Small intestine (tissue), 7 donors: Measurements from ENCODE around the gene SEPTIN3. TPM values are rescaled to one million over a fixed set of nuclear protein-coding genes. Genes with fewer than 3 reads are reported as not detected.
A peak's percentile ranks its signal among the peaks of the same experiment; 100 is the strongest.

ENCODE experiments used
- DNase-seq, 2 donors: peaks; one replicate each; pipeline versions ENCODE4 v3.0.0 to v3.0.0-alpha.2; 2013
- FAIRE-seq: peaks from 2 replicates; lab custom pipeline; 2012; peaks lifted over from hg19 to GRCh38; lab: Jason Lieb, UNC
- H3K27ac ChIP-seq, 3 donors: one replicate each; pipeline ENCODE4 v1.5.1; 2013; ENCODE audit warnings: low read length in 2 of 3, mild to moderate bottlenecking in 2 of 3, control low read depth in 1 of 3, inconsistent platforms in 1 of 3, low read depth in 1 of 3, moderate library complexity in 1 of 3
- H3K27me3 ChIP-seq, 3 donors: one replicate each; pipeline ENCODE4 v1.6.1; 2013; ENCODE audit warnings: low read length in 3 of 3, inconsistent platforms in 1 of 3; ENCODE audit not compliant: control insufficient read depth in 3 of 3, insufficient read depth in 3 of 3
- H3K36me3 ChIP-seq, 3 donors: one replicate each; pipeline ENCODE4 v1.6.1; 2013; ENCODE audit warnings: low read length in 3 of 3, inconsistent platforms in 1 of 3, low read depth in 1 of 3, mild to moderate bottlenecking in 1 of 3, moderate library complexity in 1 of 3; ENCODE audit not compliant: control insufficient read depth in 3 of 3, insufficient read depth in 2 of 3
- H3K4me1 ChIP-seq, 3 donors: one replicate each; pipeline ENCODE4 v1.6.1; 2013; ENCODE audit warnings: low read length in 2 of 3, inconsistent platforms in 1 of 3, low read depth in 1 of 3, mild to moderate bottlenecking in 1 of 3, moderate library complexity in 1 of 3; ENCODE audit not compliant: control insufficient read depth in 3 of 3, insufficient read depth in 2 of 3
- H3K4me3 ChIP-seq, 3 donors: one replicate each; pipeline ENCODE4 v1.5.1; 2013; ENCODE audit warnings: low read length in 3 of 3, control low read depth in 1 of 3, inconsistent platforms in 1 of 3, low read depth in 1 of 3, mild to moderate bottlenecking in 1 of 3, moderate library complexity in 1 of 3
- H3K9me3 ChIP-seq, 2 donors: one replicate each; pipeline ENCODE4 v1.6.1; 2013; ENCODE audit warnings: low read depth in 1 of 2, low read length in 1 of 2; ENCODE audit not compliant: control insufficient read depth in 2 of 2, insufficient read depth in 1 of 2
- WGBS, 3 donors: extraction: QIAGEN DNeasy Blood & Tissue Kit; methylation state at CpG; one replicate each; pipeline ENCODE4 v1.1.7; 2013; 5-methylcytosine and 5-hydroxymethylcytosine counted together
- polyA plus RNA-seq, 4 donors: library from polyadenylated mRNA; stranded (reverse) in 3 of 4; unstranded in 1 of 4; fragments of 200-250 nt in 3 of 4; fragments of 120-200 nt in 1 of 4; gene quantifications; one replicate each; pipeline versions ENCODE4 v1.2.1 to v1.2.3, GENCODE V29; 2013
- donor health status: healthy with polysubstance abuse.
- donor health status: control.
- donor health status: control.
- donor health status: Bipolar disorder and iron deficiency.
- donor health status: healthy.

SEPTIN3 gene
- polyA plus RNA-seq, 4 donors: 0.49 to 1.2 (median 0.81) TPM; not detected in 1

DNA sequence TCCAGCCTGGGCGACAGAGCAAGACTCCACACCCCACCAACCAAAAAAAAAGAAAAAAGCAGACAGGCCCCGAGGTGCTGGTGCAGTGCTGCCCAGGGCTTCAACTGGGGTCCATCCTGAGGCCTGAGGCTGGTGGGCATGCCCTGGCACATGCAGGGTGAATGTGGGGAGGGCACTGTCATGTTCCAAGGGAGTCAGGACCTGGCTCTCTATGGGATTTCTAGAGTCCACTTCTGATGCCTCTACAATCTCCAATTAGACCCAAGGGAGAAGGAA lies 32.4 kb upstream of the SEPTIN3 start:
- FAIRE-seq (no peak), DNase-seq (no peak)
- Histone ChIP-seq H3K9me3 (peaks cover 0 to 4% of the 10 kb centered on the region in 2 donors), H3K27ac (peak overlapping the region in 1 of 3 donors; percentile 16), H3K4me3 (no peak overlapping the region), H3K4me1 (peaks cover 0 to 4% (median 0%) of the 10 kb centered on the region in 3 donors), H3K27me3 (no peaks in the 10 kb centered on the region), H3K36me3 (peaks cover 0 to 55% (median 0%) of the 10 kb centered on the region in 3 donors)
- WGBS, 3 donors: 88 to 92% (median 91%) methylated on average over 2 of the region's 2 CpGs

DNA sequence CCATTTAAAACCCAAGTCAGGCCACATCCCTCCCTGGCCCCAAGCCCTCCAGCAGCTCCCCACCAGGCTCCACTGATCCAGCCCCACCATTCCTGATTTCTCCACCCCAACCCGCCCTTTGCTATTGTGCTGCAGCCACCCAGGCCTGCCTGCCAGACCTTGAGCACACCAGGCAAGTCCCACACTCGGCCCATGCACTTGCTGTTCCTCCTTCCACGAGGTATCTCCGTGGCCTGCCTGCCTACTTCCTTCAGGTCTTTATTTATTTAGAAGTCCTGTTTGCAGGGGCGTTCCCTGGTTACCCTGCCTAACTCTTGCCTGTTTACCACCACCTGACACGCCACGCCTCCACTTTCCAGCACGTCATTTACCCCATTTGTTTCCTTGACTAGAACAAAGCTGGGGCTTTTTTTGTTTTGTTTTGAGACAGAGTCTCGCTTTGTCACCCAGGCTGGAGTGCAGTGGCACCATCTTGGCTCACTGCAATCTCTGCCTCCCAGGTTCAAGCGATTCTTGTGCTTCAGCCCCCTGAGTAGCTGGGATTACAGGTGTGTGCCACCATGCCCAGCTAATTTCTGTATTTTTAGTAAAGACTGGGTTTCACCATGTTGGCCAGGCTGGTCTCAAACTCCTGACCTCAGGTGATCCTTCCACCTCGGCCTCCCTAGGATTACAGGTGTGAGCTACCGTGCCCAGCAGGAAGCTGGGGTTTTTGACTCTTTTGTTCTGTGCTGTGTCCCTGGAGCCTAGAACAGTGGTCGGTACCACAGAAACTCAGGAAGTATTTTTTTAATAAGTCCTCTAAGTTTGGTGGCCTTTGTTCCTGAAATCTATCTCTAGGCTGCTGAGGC lies 29.0 kb upstream of the SEPTIN3 start:
- DNase-seq: peak in 1 of 2 donors; percentile 80
- peaks cover 0 to 56% (median 0%) of the 10 kb centered on the region in 3 donors for H3K36me3 ChIP-seq
- no peak overlapping the region for H3K4me3 ChIP-seq
- H3K4me1 ChIP-seq: peaks cover 0 to 4% (median 0%) of the 10 kb centered on the region in 3 donors
- H3K27me3 ChIP-seq: no peaks in the 10 kb centered on the region
- peaks cover 0 to 4% of the 10 kb centered on the region in 2 donors for H3K9me3 ChIP-seq
- WGBS, 3 donors: 59 to 70% (median 62%) methylated on average over 13 of the region's 13 CpGs
- H3K27ac ChIP-seq: peak overlapping the region; percentile 42 to 90 (median 63)
- no peak for FAIRE-seq

DNA sequence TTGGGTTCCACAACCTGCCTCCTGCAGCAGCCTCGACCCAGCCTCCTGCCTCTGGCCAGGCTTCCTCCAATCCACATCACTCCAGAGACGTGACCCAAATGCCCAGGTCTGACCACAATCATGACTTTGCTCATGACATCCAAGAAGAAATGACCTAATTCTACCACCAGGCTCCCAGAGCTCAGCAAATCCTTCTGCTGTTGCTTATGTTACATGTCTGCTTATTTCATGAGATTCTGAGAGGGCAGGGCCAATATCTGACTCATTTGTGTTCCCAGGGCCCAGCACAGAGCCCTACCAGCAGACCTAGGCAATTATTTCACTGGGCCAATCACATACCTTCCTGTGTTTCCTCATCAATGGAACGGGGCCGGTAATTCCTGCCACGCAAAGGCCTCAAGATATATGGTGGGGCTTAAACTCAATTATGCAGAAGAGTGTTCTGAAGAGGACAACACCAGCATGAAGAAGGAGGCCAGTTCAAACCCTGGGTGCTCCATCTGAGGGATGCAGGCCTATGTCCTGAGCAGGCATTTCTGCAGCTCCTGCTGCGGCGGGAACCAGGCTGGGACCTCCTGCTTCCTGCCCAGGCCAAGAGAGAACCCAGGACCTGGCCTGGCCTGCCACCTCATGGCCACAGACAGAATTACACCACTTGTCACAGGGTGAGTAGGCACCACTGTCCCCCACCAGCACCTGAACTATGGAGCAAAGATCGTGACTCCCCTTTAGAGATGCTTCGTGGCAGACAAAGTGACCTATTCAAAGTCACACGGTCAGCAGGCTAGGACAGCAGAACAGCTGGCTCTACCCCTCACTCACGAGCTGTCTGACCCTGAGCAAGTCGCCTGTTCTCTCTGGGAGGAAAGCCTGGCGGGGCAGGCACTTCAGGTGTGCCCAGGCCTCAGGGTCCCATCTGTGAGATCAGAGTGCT lies 28.1 kb upstream of the SEPTIN3 start:
- no peak overlapping the region for H3K4me3 ChIP-seq
- no peaks in the 10 kb centered on the region for H3K27me3 ChIP-seq
- H3K4me1 ChIP-seq: peaks cover 0 to 10% (median 0%) of the 10 kb centered on the region in 3 donors
- FAIRE-seq (no peak), DNase-seq (peak; percentile 82 to 86)
- H3K9me3 ChIP-seq: peaks cover 0 to 4% of the 10 kb centered on the region in 2 donors
- H3K27ac ChIP-seq: peak overlapping the region; percentile 42 to 90 (median 63)
- peaks cover 0 to 55% (median 0%) of the 10 kb centered on the region in 3 donors for H3K36me3 ChIP-seq
- WGBS, 3 donors: 44 to 50% (median 45%) methylated on average over 13 of the region's 13 CpGs

DNA sequence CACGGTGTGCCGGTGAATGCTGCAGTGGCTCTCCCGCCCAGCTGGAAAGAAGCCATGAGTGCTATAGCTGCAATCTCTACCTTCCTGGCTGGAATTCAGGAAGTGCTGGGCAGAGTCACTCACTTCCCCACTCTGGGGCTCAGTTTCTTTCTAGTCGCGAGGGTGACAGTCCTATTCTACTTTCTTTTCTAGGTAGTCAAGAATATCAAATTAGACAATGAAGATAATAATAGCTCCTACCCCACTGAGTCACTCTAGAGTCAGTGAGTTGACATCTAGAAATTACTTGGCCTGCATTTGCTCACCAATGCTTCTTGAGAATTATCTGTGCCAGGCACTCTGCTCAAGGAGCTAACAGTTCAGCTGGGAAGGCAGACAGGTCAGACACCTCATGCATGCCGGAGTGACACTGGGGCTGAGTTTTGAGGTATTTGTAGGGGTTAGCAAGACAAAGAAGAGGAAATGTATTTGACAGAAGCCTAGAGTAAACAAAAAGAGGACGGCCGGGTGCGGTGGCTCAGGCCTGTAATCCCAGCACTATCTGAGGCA lies 25.5 kb upstream of the SEPTIN3 start:
- no peaks in the 10 kb centered on the region for H3K27me3 ChIP-seq
- H3K4me1 ChIP-seq: peaks cover 0 to 18% (median 0%) of the 10 kb centered on the region in 3 donors
- FAIRE-seq: no peak
- no peak overlapping the region for H3K27ac ChIP-seq
- H3K36me3 ChIP-seq: peaks cover 0 to 43% (median 0%) of the 10 kb centered on the region in 3 donors
- 37 to 58% (median 45%) methylated on average over 9 of the region's 9 CpGs for WGBS, 3 donors
- DNase-seq: peak in 1 of 2 donors; percentile 62
- no peak overlapping the region for H3K4me3 ChIP-seq
- H3K9me3 ChIP-seq: peaks cover 0 to 4% of the 10 kb centered on the region in 2 donors

DNA sequence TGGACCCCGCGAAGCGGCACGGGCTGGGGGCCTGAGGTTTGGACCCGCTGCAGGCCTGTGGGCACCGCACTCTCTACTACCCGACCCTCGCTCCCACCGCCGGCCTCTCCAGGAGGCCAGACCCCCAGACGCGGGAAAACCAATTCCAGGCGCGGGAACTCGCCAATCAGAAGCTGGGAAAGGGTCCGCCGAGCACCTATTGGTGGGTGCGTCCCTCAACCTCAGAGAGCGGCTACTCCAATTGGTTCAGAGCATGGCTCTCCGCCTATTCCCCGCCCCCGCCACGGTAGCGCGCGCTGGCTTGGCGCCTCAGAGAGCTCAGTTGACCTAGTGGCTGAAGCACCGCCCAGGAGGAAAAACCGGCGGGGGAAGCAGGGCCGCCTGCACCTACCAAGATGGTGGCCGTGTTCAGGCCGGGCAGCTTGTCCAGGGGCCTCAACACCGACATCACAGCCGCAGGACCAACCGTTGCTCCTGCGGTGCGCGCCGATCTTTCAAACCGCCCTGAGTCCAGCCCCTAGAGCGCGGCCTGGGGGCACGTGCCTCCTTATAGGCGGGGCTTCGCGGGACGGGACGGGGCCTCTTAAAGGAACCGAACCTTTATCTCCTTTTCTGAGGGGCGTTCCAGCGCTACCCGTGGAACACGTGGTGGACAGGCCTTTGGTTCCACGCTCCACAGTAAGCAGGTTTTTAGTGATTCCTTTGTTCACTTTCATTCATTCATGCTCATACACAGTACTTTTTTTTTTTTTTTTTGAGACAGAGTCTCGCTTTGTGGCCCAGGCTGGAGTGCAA lies 22.4 kb upstream of the SEPTIN3 start, which contains the start of gene CENPM:
TSS of gene CENPM (minus strand) at position 524 of the 795 bp plus-strand sequence. CDS start at position 448, 76 bp downstream.
- Histone ChIP-seq H3K36me3 (peaks cover 0 to 16% (median 0%) of the 10 kb centered on the region in 3 donors), H3K9me3 (no peaks in the 10 kb centered on the region), H3K4me1 (peaks cover 0 to 14% (median 0%) of the 10 kb centered on the region in 3 donors), H3K27me3 (no peaks in the 10 kb centered on the region), H3K27ac (peak within 1 kb of the TSS in 2 of 3 donors; percentile 1 to 39), H3K4me3 (peak within 1 kb of the TSS; percentile 59 to 83 (median 59))
- DNase-seq (peak; percentile 95 to 97), FAIRE-seq (no peak)
- 0 to 2% (median 1%) methylated on average over 52 to 56 of the region's 56 CpGs for WGBS, 3 donors

DNA sequence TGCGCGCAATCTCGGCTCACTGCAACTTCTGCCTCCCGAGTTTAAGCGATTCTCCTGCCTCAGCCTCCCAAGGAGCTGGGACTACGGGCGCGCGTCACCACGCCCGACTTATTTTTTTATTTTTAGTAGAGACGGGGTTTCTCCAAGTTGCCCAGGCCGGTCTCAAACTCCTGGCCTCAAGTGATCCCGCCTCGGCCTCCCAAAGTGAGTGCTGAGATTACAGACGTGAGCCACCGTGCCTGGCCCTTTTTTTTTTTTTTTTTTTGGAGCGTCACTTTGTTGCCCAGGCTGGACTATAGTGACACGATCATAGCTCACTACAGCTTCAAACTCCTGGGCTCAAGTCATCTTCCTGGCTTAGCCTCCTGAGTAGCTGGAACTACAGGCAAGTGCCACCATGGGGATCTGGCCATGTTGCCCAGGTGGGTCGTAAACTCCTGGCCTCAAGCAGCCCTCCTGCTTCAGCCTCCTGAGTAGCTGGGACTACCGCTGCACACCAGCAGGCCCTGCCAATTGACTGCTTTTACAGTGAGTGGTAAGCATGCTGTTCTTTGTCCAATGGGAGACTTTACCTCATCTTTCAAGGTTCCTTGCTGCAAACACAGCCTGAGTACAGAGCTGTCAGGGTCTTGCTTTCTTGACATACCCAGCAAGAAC lies 21.7 kb upstream of the SEPTIN3 start:
- Histone ChIP-seq H3K27me3 (no peaks in the 10 kb centered on the region), H3K9me3 (no peaks in the 10 kb centered on the region), H3K4me3 (peak overlapping the region in 1 of 3 donors; percentile 83), H3K27ac (no peak overlapping the region), H3K4me1 (peaks cover 0 to 14% (median 0%) of the 10 kb centered on the region in 3 donors), H3K36me3 (peaks cover 0 to 12% (median 0%) of the 10 kb centered on the region in 3 donors)
- DNase-seq (no peak), FAIRE-seq (no peak)
- WGBS, 3 donors: 70 to 74% (median 72%) methylated on average over 21 of the region's 21 CpGs

DNA sequence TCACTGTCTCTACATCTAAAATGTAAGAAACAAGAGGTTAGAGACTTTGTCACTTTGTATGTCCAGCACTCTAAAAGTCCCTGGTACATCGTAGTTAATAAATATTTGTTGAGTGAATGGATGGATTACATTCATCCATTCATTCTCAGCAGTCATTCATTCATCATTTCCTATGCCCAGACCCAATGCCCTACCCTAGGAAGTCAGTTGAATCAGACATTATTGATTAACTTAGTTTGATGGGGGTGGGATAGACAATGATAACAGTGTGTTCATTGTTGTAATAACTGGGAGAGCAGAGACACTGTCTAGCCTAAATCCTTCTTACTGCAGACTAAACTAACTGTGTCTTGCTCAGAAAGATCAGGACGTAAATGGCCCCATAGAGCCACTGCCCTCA lies 21.1 kb upstream of the SEPTIN3 start:
- no peak overlapping the region for H3K4me3 ChIP-seq
- WGBS, 3 donors: 89 to 94% (median 92%) methylated on average over 2 of the region's 2 CpGs
- no peak overlapping the region for H3K27ac ChIP-seq
- FAIRE-seq: no peak
- DNase-seq: no peak
- no peaks in the 10 kb centered on the region for H3K9me3 ChIP-seq
- H3K4me1 ChIP-seq: peaks cover 0 to 14% (median 0%) of the 10 kb centered on the region in 3 donors
- no peaks in the 10 kb centered on the region for H3K27me3 ChIP-seq
- peaks cover 0 to 9% (median 0%) of the 10 kb centered on the region in 3 donors for H3K36me3 ChIP-seq
